GM21381 (cell line): ENCODE data around the gene ART3.
"Not testable (repeated sequence)": the region's sequence is repeated elsewhere in the genome, so short reads cannot be mapped to it uniquely, and the experiment has no call there.

Experiments used
- ATAC-seq: cut with Tn5 transposase; IDR thresholded peaks from one replicate; pipeline ENCODE4 v1.9.1; 2021; ENCODE audit warnings: mild to moderate bottlenecking, moderate library complexity; ENCODE audit not compliant: unreplicated experiment

Gene ART3, protein sequence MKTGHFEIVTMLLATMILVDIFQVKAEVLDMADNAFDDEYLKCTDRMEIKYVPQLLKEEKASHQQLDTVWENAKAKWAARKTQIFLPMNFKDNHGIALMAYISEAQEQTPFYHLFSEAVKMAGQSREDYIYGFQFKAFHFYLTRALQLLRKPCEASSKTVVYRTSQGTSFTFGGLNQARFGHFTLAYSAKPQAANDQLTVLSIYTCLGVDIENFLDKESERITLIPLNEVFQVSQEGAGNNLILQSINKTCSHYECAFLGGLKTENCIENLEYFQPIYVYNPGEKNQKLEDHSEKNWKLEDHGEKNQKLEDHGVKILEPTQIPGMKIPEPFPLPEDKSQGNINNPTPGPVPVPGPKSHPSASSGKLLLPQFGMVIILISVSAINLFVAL

DNA sequence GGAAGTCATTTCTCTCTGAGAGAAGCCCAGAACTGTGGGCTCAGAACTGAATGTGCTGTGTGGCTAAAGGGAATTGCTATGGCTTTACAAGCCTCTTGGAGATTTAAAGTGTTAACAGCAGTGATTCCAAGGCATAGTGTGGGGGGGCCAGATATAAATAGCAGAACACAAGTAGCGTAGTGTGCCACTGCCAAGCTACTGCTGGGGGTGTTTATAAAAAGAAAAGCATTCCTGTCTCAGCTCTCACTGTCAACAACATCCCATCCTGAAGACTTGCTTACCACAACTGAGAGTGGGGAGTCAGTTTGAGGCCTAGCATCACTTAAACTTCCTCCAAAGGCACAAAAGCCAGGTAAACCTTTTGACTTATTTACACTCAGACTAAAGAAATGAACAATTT, at the start of gene ART3:
Gene ART3, plus strand, starts transcription at position 242 of the 400 bp plus-strand sequence. CDS start 1,181 bp downstream, outside the sequence.
- no peak for ATAC-seq

GRCh38 chr4:76028350-76028765, 46.2 kb upstream of the ART3 start:
- ATAC-seq = no peak

- no peak for ATAC-seq
Measured at GRCh38 chr4:76029300-76029699, 45.2 kb upstream of the ART3 start.

- ATAC-seq = no peak
Measured at GRCh38 chr4:76035141-76035540, 39.4 kb upstream of the ART3 start.

DNA sequence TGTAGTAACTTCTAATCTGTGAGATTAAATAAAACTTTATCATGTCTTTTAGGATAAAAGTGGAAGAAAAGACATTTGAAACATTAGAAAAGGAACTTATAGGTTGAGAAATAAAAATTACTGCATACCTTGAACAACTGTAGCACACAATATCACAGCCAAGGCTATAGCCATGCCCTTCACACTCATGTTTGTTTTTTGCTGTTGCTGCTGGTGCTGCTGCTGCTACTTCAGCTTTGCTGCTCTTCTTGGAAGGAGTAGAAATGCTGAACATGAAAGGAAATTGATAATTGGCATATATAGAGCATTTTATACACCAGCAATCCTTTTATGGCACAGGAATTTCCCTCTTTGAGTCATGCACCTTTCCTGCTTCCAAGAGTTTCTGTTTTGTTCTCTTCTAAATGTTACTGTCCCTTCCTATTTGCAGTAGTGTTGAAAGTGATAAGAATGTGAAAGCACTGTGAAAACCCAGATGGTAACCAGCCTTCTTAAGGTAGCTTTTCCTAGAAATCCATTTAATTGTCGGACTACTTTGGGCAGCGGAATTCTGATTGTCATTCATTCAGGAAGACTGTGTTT, 38.6 kb upstream of the ART3 start, which contains the start of gene CXCL11:
Gene CXCL11, minus strand, starts transcription at position 272 of the 582 bp plus-strand sequence. Its CDS starts 83 bp downstream, at position 189.
- ATAC-seq = no peak

DNA sequence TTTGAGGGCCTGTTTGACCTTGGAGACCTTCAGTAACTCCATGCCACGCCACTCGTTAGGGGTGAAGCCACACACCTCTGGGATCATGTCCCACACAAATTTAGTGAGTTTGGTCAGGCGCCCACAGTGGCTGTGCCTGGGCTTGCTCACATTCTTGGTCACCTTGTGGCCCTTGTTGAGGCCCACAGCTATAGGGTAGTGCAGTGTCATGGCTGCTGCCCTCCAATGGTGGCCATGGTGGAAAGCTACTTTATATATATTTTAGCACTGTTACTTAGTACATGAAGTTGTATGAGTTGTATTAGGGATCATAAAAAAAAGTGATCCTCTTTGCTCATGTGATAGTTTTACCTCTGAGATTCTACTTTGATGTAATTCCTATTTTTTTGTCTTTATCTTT, 37.7 kb upstream of the ART3 start:
- no peak for ATAC-seq

GRCh38 chr4:76042241-76042998, 32.1 kb upstream of the ART3 start:
- not testable (repeated sequence) for ATAC-seq

GRCh38 chr4:76043306-76043705, 31.2 kb upstream of the ART3 start:
- ATAC-seq = not testable (repeated sequence)

GRCh38 chr4:76044686-76045085, 29.8 kb upstream of the ART3 start:
- ATAC-seq = not testable (repeated sequence)

DNA sequence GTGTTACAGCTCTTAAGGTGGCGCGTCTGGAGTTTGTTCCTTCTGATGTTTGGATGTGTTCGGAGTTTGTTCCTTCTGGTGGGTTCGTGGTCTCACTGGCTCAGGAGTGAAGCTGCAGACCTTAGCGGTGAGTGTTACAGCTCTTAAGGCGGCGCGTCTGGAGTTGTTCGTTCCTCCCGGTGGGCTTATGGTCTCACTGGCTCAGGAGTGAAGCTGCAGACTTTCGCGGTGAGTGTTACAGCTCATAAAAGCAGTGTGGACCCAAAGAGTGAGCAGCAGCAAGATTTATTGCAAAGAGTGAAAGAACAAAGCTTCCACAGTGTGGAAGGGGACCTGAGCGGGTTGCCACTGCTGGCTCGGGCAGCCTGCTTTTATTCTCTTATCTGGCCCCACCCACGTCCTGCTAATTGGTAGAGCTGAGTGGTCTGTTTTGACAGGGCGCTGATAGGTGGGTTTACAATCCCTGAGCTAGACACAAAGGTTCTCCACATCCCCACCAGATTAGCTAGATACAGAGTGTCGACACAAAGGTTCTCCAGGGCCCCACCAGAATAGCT, 24.6 kb upstream of the ART3 start:
- not testable (repeated sequence) for ATAC-seq

DNA sequence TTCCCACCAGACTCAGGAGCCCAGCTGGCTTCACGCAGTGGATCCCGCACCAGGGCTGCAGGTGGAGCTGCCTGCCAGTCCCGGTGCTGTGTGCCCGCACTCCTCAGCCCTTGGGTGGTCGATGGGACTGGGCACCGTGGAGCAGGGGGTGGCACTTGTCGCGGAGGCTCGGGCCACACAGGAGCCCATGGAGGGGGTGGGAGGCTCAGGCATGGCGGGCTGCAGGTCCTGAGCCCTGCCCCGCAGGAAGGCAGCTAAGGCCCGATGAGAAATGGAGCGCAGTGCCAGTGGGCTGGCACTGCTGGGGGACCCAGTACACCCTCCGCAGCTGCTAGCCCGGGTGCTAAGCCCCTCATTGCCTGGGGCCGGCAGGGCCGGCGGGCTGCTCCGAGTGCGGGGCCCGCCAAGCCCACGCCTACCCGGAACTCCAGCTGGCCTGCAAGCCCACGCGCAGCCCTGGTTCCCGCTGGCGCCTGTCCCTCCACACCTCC, 23.9 kb upstream of the ART3 start:
- not testable (repeated sequence) for ATAC-seq

DNA sequence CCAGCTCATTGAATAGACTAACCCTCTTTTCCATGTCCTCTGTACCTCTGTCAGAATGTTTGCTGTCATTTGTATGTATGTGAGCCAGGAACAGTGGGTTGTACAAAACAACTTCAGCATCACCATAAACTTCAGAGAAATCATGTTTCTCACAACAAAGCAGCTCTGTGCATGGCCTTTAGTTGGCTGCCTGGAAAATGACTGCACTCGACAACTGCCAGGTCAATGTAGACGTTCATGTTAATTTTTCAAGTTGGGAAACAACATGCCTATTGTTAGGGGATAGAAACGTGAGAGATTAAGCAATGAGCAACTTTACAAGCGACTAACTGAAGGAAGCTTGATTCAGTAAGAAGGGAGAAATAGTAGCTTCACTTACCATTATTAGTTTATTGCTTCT, 20.8 kb upstream of the ART3 start:
- ATAC-seq = no peak

- ATAC-seq = peak; percentile 88
Measured at GRCh38 chr4:76055016-76055415, 19.5 kb upstream of the ART3 start.

GRCh38 chr4:76055421-76055820, 19.1 kb upstream of the ART3 start:
- no peak for ATAC-seq

DNA sequence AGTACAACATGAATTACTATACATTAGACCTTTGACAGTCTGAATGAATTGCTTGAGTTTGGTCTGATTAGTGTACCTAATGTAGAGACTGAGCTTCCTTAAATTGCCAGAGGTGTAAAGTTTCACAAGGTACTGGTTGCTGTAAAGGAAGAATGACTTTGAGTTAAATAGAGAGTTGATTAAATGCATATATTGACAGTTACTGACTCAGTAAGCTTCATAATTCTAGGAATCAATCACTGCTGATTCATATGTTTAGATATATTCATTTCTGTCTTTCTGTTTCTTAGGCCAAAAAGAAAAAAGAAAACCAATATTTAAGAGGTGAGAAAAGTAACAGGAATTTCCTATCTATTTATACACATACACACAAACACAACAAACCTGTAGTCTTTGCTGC, 16.2 kb upstream of the ART3 start:
- ATAC-seq = peak; percentile 54

DNA sequence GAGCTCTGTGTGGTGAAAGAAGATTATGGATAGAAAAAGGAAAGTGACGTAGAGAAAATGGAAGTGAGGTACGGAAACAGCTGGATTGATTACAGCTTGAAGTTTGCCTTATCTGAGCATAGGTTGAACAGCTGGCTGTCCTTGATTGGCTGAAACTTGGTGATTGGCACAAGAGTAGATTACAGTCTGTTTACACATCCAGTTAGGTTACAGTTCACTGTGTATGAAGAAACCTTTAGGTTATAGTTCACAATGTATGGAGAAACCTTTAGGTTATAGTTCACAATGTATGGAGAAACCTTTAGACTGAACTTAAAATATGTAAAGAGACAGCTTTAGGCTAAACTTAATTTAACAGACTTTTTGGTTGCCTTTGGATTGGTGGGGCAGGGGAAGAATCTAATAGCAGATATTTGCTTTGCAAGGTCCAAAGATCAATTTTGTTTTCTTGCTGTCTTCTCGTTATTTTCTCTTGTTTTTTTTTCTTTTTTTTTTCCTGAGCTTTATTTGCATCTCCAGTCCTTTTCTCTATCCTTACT, 15.6 kb upstream of the ART3 start:
- no peak for ATAC-seq

DNA sequence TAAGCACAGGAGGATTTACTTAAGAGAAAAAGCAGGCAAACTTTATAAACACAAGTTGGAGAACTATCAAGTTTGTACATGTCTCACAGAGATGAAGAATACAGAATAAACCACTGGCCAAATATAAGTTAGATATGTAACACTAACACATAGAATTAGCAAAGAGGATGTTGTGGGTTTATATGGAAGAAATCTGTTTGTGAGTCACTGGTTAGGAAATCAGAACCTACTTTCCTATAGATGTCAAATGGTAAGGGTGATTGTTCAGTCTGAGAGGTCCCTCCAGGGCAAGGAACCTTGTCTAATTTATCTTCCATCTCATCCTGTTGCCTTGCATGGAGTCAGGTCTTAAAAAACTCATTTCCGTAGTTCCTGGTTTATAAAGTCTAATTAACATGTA, 14.8 kb upstream of the ART3 start:
- ATAC-seq = no peak

DNA sequence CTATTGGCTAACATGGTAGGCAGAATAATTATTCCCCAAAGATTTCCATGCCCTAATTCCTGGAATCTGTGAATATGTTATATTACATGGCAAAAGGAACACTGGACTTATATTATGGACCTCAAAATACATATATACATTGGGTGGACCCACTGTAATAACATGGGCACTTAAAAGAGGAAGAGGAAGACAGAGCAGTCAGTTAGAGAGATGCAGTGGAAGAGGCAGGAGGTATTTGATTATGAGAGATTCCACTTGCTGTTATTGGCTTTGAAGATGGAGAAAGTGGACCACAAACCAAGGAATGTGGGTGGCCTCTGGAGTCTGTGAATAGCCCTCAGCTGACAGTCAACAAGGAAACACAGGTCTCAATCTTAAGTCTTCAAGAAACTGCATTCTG, 14.0 kb upstream of the ART3 start:
- ATAC-seq = no peak

- ATAC-seq = no peak
Measured at GRCh38 chr4:76061421-76061820, 13.1 kb upstream of the ART3 start.

DNA sequence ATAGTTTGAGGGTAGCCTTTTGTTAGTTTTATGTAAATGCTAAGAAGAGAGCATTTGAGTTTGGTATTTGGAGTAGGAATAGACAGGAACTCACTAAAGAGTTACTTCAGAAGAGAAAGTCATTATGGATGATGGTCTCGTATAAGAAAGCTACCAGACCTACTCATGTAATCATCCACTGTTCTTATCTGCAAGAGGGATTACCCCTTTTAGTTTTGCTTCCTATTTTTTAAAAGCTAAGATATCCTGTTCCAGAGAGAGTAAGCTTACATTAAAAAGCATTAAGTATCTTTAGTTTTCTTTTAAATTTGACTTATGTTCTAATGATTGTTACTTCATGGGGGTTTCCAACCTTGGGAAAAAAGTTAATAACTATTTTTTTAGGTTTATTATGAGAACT, 12.5 kb upstream of the ART3 start:
- no peak for ATAC-seq

DNA sequence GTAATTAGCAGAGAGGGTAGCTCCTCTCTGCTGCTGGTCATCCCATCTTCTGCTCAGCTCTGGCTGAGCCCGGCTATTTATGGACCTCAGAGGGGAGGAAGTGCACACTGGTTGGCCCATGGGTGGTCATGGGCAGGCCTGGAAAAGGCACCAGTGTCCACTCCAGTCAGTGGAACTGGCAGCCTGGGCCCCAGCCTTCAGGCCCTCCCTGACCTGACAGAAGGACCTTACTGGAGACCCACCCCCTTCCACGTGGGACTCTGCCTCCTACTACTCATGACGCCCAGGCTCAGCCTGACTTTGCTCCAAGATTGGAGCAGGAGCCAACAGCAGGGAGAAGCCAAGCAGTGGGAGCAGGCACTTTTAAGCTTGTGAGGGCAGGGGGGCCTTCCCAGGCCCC, 8.0 kb upstream of the ART3 start:
- ATAC-seq = no peak
